Muscle layer of duodenum (tissue), 2 donors: ENCODE data around the gene CBL.

Source experiments
- H3K27ac ChIP-seq: one replicate; pipeline ENCODE4 v1.7.0; 2013; ENCODE audit warnings: mild to moderate bottlenecking, low read length
- H3K27me3 ChIP-seq: one replicate; pipeline ENCODE4 v1.7.0; 2013; ENCODE audit warnings: low read depth, mild to moderate bottlenecking, control low read depth, low read length
- H3K36me3 ChIP-seq, 2 donors: one replicate each; pipeline ENCODE4 v1.7.0; 2013; ENCODE audit warnings: low read length in 2 of 2, control low read depth in 1 of 2, mild to moderate bottlenecking in 1 of 2; ENCODE audit not compliant: insufficient read depth in 2 of 2, control insufficient read depth in 1 of 2
- H3K4me1 ChIP-seq, 2 donors: one replicate each; pipeline ENCODE4 v1.7.0; 2013; ENCODE audit warnings: low read length in 2 of 2, mild to moderate bottlenecking in 2 of 2, control low read depth in 1 of 2, moderate library complexity in 1 of 2; ENCODE audit not compliant: insufficient read depth in 2 of 2, control insufficient read depth in 1 of 2
- H3K4me3 ChIP-seq, 2 donors: one replicate each; pipeline ENCODE4 v1.7.0; 2013; ENCODE audit warnings: low read length in 2 of 2, low read depth in 1 of 2, mild to moderate bottlenecking in 1 of 2
- H3K9me3 ChIP-seq, 2 donors: one replicate each; pipeline ENCODE4 v1.7.0; 2013; ENCODE audit warnings: low read length in 2 of 2, control low read depth in 1 of 2, mild to moderate bottlenecking in 1 of 2; ENCODE audit not compliant: control insufficient read depth in 1 of 2
- donor health status: healthy.

CBL gene

GRCh38 chr11:119316016-119316728 is 110.0 kb downstream of the CBL start:
- Histone ChIP-seq H3K27me3 (peaks cover 21% of the 10 kb centered on the region), H3K36me3 (peaks cover 5 to 28% of the 10 kb centered on the region in 2 donors), H3K9me3 (no peaks in the 10 kb centered on the region), H3K4me1 (peaks cover 13 to 51% of the 10 kb centered on the region in 2 donors), H3K27ac (peak overlapping the region; percentile 87), H3K4me3 (peak overlapping the region; percentile 74 to 83)

GRCh38 chr11:119316729-119317591 is 110.8 kb downstream of the CBL start, which contains the start of gene MCAM:
Gene MCAM, minus strand, starts transcription at chr11:119317130. Its CDS starts 29 bp downstream, at chr11:119317101.
- peak within 1 kb of the TSS; percentile 74 to 83 for H3K4me3 ChIP-seq
- H3K4me1 ChIP-seq = peaks cover 13 to 58% of the 10 kb centered on the region in 2 donors
- H3K27me3 ChIP-seq = peaks cover 21% of the 10 kb centered on the region
- H3K9me3 ChIP-seq = no peaks in the 10 kb centered on the region
- peaks cover 4 to 21% of the 10 kb centered on the region in 2 donors for H3K36me3 ChIP-seq
- H3K27ac ChIP-seq = peak within 1 kb of the TSS; percentile 94

GRCh38 chr11:119317592-119318239 is 111.6 kb downstream of the CBL start:
- Histone ChIP-seq H3K36me3 (peaks cover 0 to 13% of the 10 kb centered on the region in 2 donors), H3K4me3 (peak overlapping the region; percentile 30 to 42), H3K27me3 (peaks cover 21% of the 10 kb centered on the region), H3K27ac (peak overlapping the region; percentile 94), H3K9me3 (no peaks in the 10 kb centered on the region), H3K4me1 (peaks cover 13 to 65% of the 10 kb centered on the region in 2 donors)

DNA sequence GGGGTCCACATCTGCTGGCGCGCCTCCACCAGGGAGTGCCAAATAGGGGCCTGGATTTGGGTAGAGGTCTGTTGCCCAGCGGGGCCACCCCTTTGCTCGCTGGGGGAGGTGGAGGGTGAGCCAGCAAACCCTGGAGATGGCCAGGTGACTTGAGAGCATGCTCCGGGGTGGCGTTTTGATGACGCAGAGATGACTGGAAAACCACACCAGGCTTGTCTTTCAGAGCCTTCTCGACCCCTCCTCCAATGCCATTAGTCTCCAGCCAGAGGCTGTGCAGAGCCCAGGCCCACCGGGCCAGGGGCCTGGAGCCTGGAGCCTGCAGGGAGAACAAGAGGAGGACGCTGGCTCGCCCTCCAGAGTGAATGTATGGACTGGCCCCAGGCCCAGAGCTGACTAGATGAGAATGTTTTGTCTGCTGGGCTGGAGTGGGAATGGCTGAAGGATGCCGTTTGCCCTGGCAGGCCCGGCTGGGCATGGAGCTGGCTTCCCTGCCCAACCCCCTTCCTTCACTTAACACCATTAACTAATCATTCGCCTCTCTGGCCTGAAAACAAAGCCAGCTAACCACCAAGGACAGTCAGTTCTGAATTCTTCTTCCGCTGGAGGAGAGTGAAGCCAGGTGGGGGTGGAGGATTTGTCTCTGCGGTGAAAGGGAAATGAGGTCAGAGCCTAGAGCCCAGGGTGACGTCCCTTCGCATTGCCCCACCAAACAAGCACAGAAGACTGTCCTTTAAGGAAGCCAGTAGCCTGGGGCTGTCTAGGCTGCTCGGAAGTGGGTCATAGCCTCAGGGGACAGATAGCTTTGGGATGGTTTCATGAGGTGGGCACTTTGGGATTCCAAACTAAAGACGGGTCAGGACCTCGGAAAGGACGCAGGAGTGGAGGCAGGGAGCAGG is 112.3 kb downstream of the CBL start:
- no peaks in the 10 kb centered on the region for H3K9me3 ChIP-seq
- peaks cover 0 to 10% of the 10 kb centered on the region in 2 donors for H3K36me3 ChIP-seq
- H3K27ac ChIP-seq = peak overlapping the region; percentile 94
- H3K4me1 ChIP-seq = peaks cover 13 to 64% of the 10 kb centered on the region in 2 donors
- peaks cover 21% of the 10 kb centered on the region for H3K27me3 ChIP-seq
- H3K4me3 ChIP-seq = peak overlapping the region; percentile 30 to 42

DNA sequence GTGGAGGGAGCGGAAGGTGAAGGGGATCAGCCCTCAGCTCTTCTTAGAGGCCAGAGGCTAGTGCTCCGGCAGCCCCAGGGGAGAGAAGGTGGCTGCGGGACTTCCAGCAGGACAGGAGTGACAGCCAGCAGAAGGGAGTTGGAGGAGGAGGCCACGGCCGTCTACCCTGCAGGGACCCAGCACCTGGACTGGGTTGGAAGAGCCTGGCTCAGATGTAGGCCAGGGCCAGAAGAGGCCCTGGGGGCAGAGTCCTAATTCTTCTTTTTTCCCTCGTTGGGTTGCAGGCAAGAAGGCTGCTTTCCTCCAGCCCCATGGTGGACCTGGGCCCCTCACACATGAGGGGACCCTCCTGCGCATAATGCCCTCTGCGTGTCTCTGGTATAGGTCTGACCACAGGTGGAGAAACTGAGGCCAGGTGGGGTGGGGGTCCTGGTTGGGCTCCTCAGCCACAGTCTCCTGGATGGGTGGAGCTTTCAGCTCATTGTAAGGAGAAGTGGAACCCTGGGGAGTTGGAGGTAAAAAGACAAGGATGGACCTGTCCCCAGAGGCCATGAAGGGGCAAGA is 113.1 kb downstream of the CBL start:
- Histone ChIP-seq H3K4me1 (peaks cover 13 to 57% of the 10 kb centered on the region in 2 donors), H3K36me3 (peaks cover 0 to 7% of the 10 kb centered on the region in 2 donors), H3K27me3 (peaks cover 21% of the 10 kb centered on the region), H3K9me3 (no peaks in the 10 kb centered on the region), H3K4me3 (peak overlapping the region in 1 of 2 donors; percentile 15), H3K27ac (peak overlapping the region; percentile 94)

- Histone ChIP-seq H3K4me3 (peak overlapping the region in 1 of 2 donors; percentile 15), H3K9me3 (no peaks in the 10 kb centered on the region), H3K4me1 (peaks cover 13 to 51% of the 10 kb centered on the region in 2 donors), H3K36me3 (peaks cover 0 to 1% of the 10 kb centered on the region in 2 donors), H3K27ac (peak overlapping the region; percentile 94), H3K27me3 (peaks cover 21% of the 10 kb centered on the region)
These were observed 113.6 kb downstream of the CBL start for GRCh38 chr11:119319700-119320239.

DNA sequence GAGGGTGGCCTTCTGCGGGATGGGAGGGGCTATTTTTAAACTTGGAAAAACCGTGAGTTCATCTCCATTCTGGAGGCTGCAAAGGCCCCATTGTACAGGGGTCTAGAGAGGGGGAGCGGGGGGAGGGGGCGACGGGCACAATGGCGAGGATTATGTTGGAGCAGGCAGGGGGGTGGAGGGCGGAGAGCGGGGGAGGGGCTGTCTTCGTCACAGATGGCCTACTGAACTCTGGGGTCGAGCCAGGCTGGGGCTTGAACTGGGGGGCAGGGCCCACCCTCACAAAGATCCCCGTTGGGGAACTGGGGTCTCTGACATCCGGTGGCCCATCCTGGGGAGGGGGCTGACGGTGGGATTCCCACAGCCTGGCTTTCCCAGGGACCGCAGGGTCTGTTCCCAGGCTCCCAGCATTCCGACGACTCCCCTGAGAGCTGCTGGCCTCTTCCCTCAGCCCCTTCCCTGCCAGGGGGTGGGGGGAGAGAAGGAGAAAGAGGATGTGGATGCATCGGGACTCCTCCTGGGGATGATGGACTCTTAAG is 114.2 kb downstream of the CBL start:
- peak overlapping the region; percentile 94 for H3K27ac ChIP-seq
- H3K9me3 ChIP-seq = no peaks in the 10 kb centered on the region
- peaks cover 20% of the 10 kb centered on the region for H3K27me3 ChIP-seq
- peak overlapping the region; percentile 63 to 68 for H3K4me3 ChIP-seq
- peaks cover 13 to 50% of the 10 kb centered on the region in 2 donors for H3K4me1 ChIP-seq
- H3K36me3 ChIP-seq = no peaks in the 10 kb centered on the region

GRCh38 chr11:119320776-119321524 is 114.8 kb downstream of the CBL start:
- Histone ChIP-seq H3K4me1 (peaks cover 13 to 50% of the 10 kb centered on the region in 2 donors), H3K36me3 (no peaks in the 10 kb centered on the region), H3K27me3 (peaks cover 13% of the 10 kb centered on the region)

DNA sequence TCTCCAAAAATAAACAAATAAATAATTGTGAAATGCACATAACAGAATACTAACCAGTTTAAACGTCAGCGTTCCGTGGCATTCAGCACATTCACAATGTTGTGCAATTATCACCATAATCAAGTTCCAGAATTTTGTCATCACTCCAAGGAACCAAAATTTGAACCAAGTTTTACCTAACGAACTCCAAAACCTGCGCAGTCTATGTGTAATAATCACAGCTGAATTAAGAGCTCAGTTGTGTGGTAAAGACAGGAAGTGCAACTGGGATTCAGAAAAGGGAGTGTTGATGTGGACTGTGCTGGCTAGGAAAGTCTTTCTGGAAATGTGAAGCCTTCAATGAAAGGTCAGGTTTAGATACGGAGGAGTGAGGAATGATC is 116.2 kb downstream of the CBL start:
- Histone ChIP-seq H3K4me3 (peak overlapping the region in 1 of 2 donors; percentile 21), H3K9me3 (no peaks in the 10 kb centered on the region), H3K4me1 (peaks cover 13 to 41% of the 10 kb centered on the region in 2 donors), H3K27ac (peak overlapping the region; percentile 45), H3K27me3 (peaks cover 8% of the 10 kb centered on the region), H3K36me3 (no peaks in the 10 kb centered on the region)

More at GRCh38 chr11:119320776-119321524, 114.8 kb downstream of the CBL start:
- Histone ChIP-seq H3K9me3 (no peaks in the 10 kb centered on the region), H3K4me3 (peak overlapping the region; percentile 63 to 68), H3K27ac (peak overlapping the region; percentile 94)
